ENCODE measurements around the gene ZFAND3.

Gene ZFAND3

DNA sequence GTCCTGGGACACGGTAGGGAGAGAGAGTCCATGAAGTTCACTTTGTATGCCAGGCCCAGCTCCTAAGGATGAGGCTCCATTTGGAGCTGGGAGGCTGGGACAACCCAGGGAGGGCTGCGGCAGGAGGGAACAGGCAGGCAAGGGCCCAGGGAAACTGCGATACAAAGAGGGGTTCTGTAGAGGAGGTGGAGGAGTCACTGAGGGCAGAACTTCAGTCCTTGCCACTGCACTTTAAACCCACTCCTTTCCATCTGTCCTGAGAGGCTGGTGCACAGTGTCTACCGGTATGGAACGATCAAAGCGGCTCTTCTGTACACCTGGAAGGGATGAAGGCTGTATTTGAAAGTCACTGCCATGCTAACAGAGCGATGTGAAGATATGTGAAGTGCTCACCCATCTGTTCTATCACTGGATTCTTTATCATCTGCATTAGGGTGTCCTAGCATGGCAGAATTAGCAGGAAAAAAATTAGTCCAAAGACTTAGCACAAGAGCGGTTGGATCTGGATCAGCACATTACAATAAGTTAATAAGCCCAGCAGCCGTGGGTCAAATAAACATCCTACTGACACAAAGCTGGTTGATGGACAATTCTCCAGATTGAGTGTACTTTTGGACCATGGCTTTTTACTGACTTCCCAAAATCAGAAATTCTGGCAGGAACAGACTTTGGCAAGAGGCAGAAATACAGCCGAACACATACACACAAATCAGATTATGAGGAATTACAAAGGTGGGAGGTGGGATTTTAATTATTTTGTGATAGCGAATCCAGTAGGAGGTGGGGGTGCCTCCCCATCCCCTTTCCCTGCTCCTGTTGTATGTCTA is 20.9 kb upstream of the ZFAND3 start:
- DNase-seq (ENCODE audit: low spot score), result no peak

DNA sequence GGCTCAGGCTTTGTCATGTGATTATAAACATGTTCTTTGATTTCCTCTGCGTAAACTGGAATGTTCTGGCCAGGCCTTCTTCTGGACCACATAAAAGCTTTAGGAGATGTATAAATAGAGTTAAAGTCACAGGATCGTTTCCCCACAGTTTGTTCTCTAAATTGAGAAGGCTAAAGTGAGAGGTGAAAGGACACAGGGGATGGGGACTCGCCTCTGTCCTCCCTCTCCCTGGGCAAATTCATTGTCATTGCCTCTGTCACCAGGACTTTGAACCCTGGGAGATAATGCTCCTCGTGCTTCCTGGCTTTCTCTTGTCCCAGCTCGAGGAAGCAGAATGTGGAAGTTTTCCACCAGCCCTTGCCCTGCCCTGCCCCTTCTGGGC is 20.3 kb upstream of the ZFAND3 start:
- DNase-seq (ENCODE audit: low spot score), result no peak

GRCh38 chr6:37800703-37801604 is 18.6 kb upstream of the ZFAND3 start:
- peak; percentile 94 for DNase-seq (ENCODE audit: low spot score)

DNA sequence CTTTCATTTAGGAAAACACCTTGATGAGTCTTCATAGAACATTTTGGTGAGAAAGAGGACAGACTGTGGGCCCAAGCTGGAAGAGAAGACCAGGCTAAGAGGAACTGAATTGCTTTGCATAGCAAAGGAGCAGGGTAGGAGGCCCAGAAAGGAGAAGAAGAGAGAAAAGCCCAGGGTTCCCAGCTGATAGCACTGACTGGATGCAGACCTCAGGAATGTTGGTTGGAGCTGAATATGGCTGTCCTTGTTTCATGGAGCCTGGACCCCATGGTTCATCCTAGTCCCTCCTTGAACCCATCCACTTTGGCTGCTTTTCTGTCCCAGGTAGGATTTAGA is 18.0 kb upstream of the ZFAND3 start:
- no peak for DNase-seq (ENCODE audit: low spot score)

DNA sequence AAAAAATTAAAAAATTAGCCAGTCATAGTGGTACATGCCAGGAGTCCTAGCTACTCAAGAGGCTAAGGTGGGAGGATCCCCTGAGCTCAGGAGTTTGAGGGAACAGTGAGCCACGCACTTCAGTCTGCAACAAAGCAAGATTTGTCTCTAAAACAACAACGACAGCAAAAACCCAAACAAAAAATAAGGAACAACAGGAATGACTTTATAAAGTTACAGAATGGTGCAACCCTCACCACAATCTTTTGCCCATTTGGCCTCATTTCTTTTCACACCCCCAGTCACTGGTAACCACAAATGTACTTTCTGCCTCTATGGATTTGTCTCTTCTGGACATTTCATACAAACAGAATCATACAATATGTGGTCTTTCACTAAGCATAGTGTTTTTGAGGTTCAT is 16.7 kb upstream of the ZFAND3 start:
- DNase-seq (ENCODE audit: low spot score), result no peak

DNA sequence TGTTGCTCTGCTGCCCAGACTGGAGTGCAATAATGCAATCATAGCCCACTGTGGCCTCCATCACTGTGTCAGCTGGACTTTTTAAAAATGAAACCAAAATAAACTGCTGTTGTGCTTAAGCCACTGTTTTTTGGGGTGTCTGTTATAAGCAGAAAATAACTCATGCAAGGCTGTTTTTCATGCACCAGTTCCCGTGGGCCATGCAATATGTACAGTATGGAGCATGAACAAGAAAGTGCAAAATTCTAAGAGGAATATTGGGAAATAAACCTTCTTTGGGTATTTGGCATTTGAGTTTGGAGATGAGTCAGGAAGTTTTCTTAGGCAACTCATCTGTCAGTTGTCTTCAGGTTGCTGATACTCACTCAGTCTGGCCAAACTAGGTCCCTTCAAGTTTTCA is 14.9 kb upstream of the ZFAND3 start:
- DNase-seq (ENCODE audit: low spot score), result no peak

- no peak for DNase-seq (ENCODE audit: low spot score)
These were observed 13.3 kb upstream of the ZFAND3 start for GRCh38 chr6:37806213-37806612.

- no peak for DNase-seq (ENCODE audit: low spot score)
These were observed 11.9 kb upstream of the ZFAND3 start for GRCh38 chr6:37807656-37808055.

GRCh38 chr6:37809197-37809543 is 10.4 kb upstream of the ZFAND3 start:
- DNase-seq (ENCODE audit: low spot score), result no peak

GRCh38 chr6:37812841-37813240 is 6.7 kb upstream of the ZFAND3 start:
- DNase-seq (ENCODE audit: low spot score), result no peak

GRCh38 chr6:37814374-37814773 is 5.2 kb upstream of the ZFAND3 start:
- no peak for DNase-seq (ENCODE audit: low spot score)

DNA sequence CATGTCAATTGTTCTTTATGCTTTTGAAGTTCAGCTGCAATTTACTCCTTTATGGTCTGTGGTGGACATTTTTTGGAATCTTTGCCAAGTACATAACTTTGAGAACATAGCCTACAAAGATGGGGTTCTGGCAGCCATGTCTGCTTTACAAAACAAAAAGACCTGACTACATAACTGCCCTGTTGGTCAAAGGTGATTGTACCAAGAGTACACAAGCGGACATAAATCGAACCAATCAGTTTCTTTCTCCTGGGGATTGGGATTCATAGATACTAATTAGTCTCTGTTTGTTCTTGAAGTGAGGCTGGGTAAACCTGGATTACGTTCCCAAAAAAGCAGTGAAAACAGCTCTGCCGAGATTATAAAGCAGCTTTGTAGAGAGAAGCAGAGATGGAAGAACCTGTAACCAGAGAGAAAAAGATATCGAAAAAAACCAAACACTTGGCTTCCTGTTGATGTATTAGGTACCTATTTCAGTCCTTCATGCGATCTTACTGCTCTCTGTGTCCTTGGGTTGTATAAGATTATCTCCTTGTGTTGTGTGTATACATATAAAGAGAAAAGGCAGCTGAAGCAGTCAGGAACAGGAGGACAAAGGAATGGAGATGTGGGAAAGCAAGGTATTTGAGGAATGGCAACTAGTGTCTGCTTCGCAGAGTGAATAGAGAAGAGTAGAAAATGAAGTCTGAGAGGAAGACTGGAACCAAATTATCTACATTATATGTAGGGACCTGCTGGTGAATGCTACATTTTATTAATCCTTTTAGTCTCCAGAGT is 2.7 kb upstream of the ZFAND3 start:
- no peak for DNase-seq (ENCODE audit: low spot score)

DNA sequence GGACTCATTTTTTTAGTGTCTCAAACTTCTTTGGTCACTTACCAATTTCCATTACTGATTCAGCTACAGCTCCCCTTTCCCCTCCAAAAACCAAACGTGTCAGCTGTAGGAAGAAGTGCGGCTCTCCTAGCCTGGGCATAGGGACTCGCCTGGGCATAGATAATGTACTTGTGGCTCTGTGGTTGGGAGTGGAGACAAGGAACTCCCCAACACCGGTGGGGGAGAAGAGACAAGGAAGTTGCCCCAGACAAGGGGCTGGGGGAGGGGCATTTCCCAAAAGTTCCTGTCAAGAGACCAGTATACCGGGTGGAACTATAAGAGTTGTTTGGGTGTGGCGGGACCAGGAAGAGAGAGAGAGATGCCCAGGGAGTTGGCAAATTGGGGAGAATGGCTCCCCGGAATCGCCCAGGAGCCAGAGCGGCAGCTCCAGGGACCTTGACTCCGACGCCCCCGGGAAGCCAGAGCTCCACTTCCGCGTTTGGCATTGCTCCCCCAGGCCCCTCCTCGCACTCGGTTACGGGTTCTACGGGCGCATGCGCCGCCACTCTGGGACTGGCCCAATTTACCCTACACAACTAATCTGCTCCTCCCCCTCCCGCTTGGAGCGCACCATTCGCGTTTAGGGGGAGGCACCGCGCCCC is 871 bp upstream of the ZFAND3 start:
- peak; percentile 97 for DNase-seq (ENCODE audit: low spot score)

- DNase-seq (ENCODE audit: low spot score), result no peak
These were observed 533 bp downstream of the ZFAND3 start for GRCh38 chr6:37819802-37820717.

GRCh38 chr6:37820718-37821079 is 1.2 kb downstream of the ZFAND3 start:
- no peak for DNase-seq (ENCODE audit: low spot score)

GRCh38 chr6:37821446-37821845 is 1.9 kb downstream of the ZFAND3 start:
- no peak for DNase-seq (ENCODE audit: low spot score)

DNA sequence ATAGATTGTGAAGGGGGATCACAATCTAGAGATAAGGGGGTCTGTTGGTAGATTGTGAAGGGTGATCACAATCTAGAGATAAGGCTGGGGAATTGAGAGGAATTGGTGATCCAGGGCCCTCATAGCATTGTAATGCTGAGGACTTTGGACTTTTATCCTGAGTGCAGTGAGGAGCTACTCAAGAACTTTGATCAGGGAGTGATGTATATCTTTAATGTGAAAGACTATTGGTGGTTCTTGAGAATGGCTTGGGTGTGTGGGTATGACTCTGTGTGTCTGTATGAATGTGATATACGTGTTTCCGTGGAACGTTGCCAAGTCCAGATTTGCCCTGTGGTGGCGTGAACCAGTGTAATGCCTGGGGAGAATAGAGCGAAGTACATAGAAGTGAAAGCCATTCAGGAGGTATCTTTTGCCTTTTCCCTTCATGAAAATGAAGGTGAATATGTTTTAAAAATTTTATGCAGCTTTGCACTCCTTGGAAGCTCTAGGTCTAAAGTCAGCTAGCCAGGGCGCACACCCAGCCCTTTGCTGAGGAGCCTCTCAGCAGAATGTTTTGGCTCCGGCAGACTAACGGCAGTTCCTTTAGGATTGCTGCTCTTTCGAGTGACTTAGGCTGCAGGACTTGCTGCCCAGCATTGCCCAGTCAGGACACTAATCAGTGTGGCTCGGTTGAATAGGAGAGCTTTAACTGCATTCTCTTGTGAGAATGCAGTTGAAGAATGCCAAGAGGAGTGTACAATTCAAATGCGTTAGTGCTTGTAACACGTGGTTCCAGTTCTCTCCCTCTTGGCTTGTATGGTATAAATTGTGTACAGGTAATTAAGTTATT is 3.5 kb downstream of the ZFAND3 start:
- DNase-seq (ENCODE audit: low spot score), result no peak

GRCh38 chr6:37824170-37824569 is 4.6 kb downstream of the ZFAND3 start:
- no peak for DNase-seq (ENCODE audit: low spot score)

- DNase-seq (ENCODE audit: low spot score), result no peak
These were observed 6.7 kb downstream of the ZFAND3 start for GRCh38 chr6:37826188-37826587.

DNA sequence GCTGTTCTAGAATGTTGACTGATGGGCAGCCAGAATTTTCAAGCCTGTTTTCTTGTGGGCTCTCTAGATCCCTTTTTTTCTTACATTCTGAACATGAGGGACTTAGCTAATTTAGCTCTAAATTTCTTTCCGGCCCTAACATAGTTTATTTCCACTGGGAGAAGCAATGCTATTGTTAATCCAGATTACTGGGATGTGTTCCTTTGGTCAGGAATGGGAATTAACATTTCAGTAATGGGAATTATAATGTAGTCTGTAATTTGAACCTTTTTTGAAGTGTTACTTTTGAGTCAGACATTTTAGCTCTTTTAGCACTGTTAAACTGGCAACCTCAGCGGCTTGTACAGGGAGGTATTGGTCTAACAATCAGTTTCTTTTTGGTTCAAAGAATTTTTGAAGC is 7.5 kb downstream of the ZFAND3 start:
- DNase-seq (ENCODE audit: low spot score), result no peak

Measured in SK-N-DZ (cell line).